Spinal cord (tissue), 10 donors: ENCODE data around the gene MTAP. TPM values are rescaled to one million over a fixed set of nuclear protein-coding genes. Genes with fewer than 3 reads are reported as not detected.
A peak's percentile ranks its signal among the peaks of the same experiment; 100 is the strongest.

Experiments
- DNase-seq, 6 donors: peaks; one replicate each; pipeline versions ENCODE4 v3.0.0 to v3.0.0-alpha.2; 2013 to 2015; ENCODE audit warnings: low spot score in 6 of 6, low read depth in 4 of 6
- H3K27ac ChIP-seq: one replicate; pipeline ENCODE4 v1.5.1; 2013; ENCODE audit warnings: low read depth, low read length, control low read depth
- H3K27me3 ChIP-seq: one replicate; pipeline ENCODE4 v1.6.1; 2013; ENCODE audit warnings: low read length; ENCODE audit not compliant: control insufficient read depth, insufficient read depth
- H3K36me3 ChIP-seq: one replicate; pipeline ENCODE4 v1.6.1; 2013; ENCODE audit warnings: low read length; ENCODE audit not compliant: control insufficient read depth, insufficient read depth
- H3K4me1 ChIP-seq: one replicate; pipeline ENCODE4 v1.6.1; 2013; ENCODE audit warnings: low read length; ENCODE audit not compliant: control insufficient read depth, insufficient read depth
- H3K4me3 ChIP-seq: one replicate; pipeline ENCODE4 v1.5.1; 2013; ENCODE audit warnings: low read depth, low read length, control low read depth
- H3K9me3 ChIP-seq: one replicate; pipeline ENCODE4 v1.6.1; 2013; ENCODE audit warnings: low read length; ENCODE audit not compliant: control insufficient read depth, insufficient read depth
- WGBS: methylation state at CpG from one replicate; pipeline ENCODE4 v1.1.5; 2013; ENCODE audit warnings: missing lambda C conversion rate; ENCODE audit not compliant: insufficient coverage; 5-methylcytosine and 5-hydroxymethylcytosine counted together
- polyA plus RNA-seq, 2 donors: library from polyadenylated mRNA; unstranded; fragments of 120-200 nt; gene quantifications; one replicate each; pipeline ENCODE4 v1.2.1, GENCODE V29; 2013; ENCODE audit not compliant: insufficient read length in 2 of 2
- total RNA-seq, 2 donors: library from RNA; depleted of rRNA in 1 of 2; stranded (reverse); fragments of 120-200 nt in 1 of 2; fragments of >200 nt in 1 of 2; gene quantifications; one replicate each; pipeline versions ENCODE4 v1.2.3 to v1.2.4, GENCODE V29; 2013 to 2014
- donor health status: healthy.

MTAP gene
- total and polyA plus RNA-seq, 4 donors: 19.8 to 30.0 (median 22.8) TPM

GRCh38 chr9:21901546-21901945, 99.1 kb downstream of the MTAP start:
- H3K9me3 ChIP-seq: peaks cover 2% of the 10 kb centered on the region
- WGBS: no CpG with 5 or more reads among the region's 1 CpG
- no peaks in the 10 kb centered on the region for H3K4me1 ChIP-seq
- no peaks in the 10 kb centered on the region for H3K36me3 ChIP-seq
- H3K4me3 ChIP-seq: no peak overlapping the region
- DNase-seq: no peak
- H3K27ac ChIP-seq: no peak overlapping the region
- no peaks in the 10 kb centered on the region for H3K27me3 ChIP-seq

GRCh38 chr9:21902136-21902535, 99.7 kb downstream of the MTAP start:
- Histone ChIP-seq H3K27me3 (no peaks in the 10 kb centered on the region), H3K27ac (no peak overlapping the region), H3K9me3 (peaks cover 2% of the 10 kb centered on the region), H3K4me1 (no peaks in the 10 kb centered on the region), H3K4me3 (no peak overlapping the region), H3K36me3 (no peaks in the 10 kb centered on the region)
- no CpG with 5 or more reads among the region's 1 CpG for WGBS
- DNase-seq: no peak

GRCh38 chr9:21903380-21903965, 101.0 kb downstream of the MTAP start:
- Histone ChIP-seq H3K27me3 (no peaks in the 10 kb centered on the region), H3K9me3 (peaks cover 2% of the 10 kb centered on the region), H3K36me3 (no peaks in the 10 kb centered on the region), H3K4me3 (no peak overlapping the region), H3K27ac (no peak overlapping the region), H3K4me1 (no peaks in the 10 kb centered on the region)
- WGBS: 93% methylated on average over 5 of the region's 7 CpGs
- DNase-seq: no peak

- 97% methylated on average over 3 of the region's 4 CpGs for WGBS
- Histone ChIP-seq H3K36me3 (no peaks in the 10 kb centered on the region), H3K4me3 (no peak overlapping the region), H3K4me1 (no peaks in the 10 kb centered on the region), H3K9me3 (peaks cover 9% of the 10 kb centered on the region), H3K27ac (no peak overlapping the region), H3K27me3 (no peaks in the 10 kb centered on the region)
- DNase-seq: no peak
Observed at GRCh38 chr9:21904371-21904770, 101.9 kb downstream of the MTAP start.

GRCh38 chr9:21904776-21905175, 102.3 kb downstream of the MTAP start:
- no peak for DNase-seq
- Histone ChIP-seq H3K4me3 (no peak overlapping the region), H3K27ac (no peak overlapping the region), H3K4me1 (no peaks in the 10 kb centered on the region), H3K27me3 (no peaks in the 10 kb centered on the region), H3K36me3 (no peaks in the 10 kb centered on the region), H3K9me3 (peaks cover 10% of the 10 kb centered on the region)
- WGBS: no CpG with 5 or more reads among the region's 3 CpGs

- DNase-seq: no peak
- peaks cover 10% of the 10 kb centered on the region for H3K9me3 ChIP-seq
- WGBS: 100% methylated on average over 1 of the region's 4 CpGs
Observed at GRCh38 chr9:21906213-21906612, 103.8 kb downstream of the MTAP start.

GRCh38 chr9:21906881-21907280, 104.4 kb downstream of the MTAP start:
- H3K4me1 ChIP-seq: no peaks in the 10 kb centered on the region
- DNase-seq: no peak
- H3K9me3 ChIP-seq: peaks cover 10% of the 10 kb centered on the region
- H3K4me3 ChIP-seq: no peak overlapping the region
- H3K36me3 ChIP-seq: no peaks in the 10 kb centered on the region
- no peak overlapping the region for H3K27ac ChIP-seq
- 100% methylated on average over 2 of the region's 3 CpGs for WGBS
- no peaks in the 10 kb centered on the region for H3K27me3 ChIP-seq

More at GRCh38 chr9:21906213-21906612, 103.8 kb downstream of the MTAP start:
- Histone ChIP-seq H3K36me3 (no peaks in the 10 kb centered on the region), H3K4me3 (no peak overlapping the region), H3K4me1 (no peaks in the 10 kb centered on the region), H3K27me3 (no peaks in the 10 kb centered on the region), H3K27ac (no peak overlapping the region)

GRCh38 chr9:21919377-21920362, 117.2 kb downstream of the MTAP start:
- Histone ChIP-seq H3K9me3 (no peaks in the 10 kb centered on the region), H3K27ac (no peak overlapping the region), H3K4me1 (no peaks in the 10 kb centered on the region), H3K27me3 (no peaks in the 10 kb centered on the region), H3K36me3 (no peaks in the 10 kb centered on the region), H3K4me3 (no peak overlapping the region)
- peak in 1 of 6 donors; percentile 1 for DNase-seq
- WGBS: 73% methylated on average over 1 of the region's 4 CpGs

GRCh38 chr9:21923694-21924093, 121.3 kb downstream of the MTAP start:
- Histone ChIP-seq H3K27me3 (no peaks in the 10 kb centered on the region), H3K27ac (no peak overlapping the region), H3K36me3 (no peaks in the 10 kb centered on the region), H3K4me3 (no peak overlapping the region), H3K9me3 (no peaks in the 10 kb centered on the region), H3K4me1 (no peaks in the 10 kb centered on the region)
- WGBS: 100% methylated on average over 1 of the region's 1 CpG
- no peak for DNase-seq

- Histone ChIP-seq H3K27ac (no peak overlapping the region), H3K36me3 (no peaks in the 10 kb centered on the region), H3K4me1 (no peaks in the 10 kb centered on the region), H3K4me3 (no peak overlapping the region), H3K27me3 (no peaks in the 10 kb centered on the region), H3K9me3 (no peaks in the 10 kb centered on the region)
- DNase-seq: no peak
Observed at GRCh38 chr9:21927752-21928151, 125.3 kb downstream of the MTAP start.
